Ureter (tissue), 1 donor: Measurements from ENCODE around the gene TGFBR1. TPM values are rescaled to one million over a fixed set of nuclear protein-coding genes. Genes with fewer than 3 reads are reported as not detected.

ENCODE experiments used
- DNase-seq: peaks from one replicate; pipeline ENCODE4 v3.0.0-alpha.2; 2020; ENCODE audit warnings: low spot score
- total RNA-seq: library from RNA; stranded (reverse); gene quantifications from one replicate; pipeline ENCODE4 v1.2.4, GENCODE V29; 2023
- donor health status: DM: yes; HTN: yes; CAD: no.

TGFBR1 gene
- 44.7 TPM for total RNA-seq

- peak; percentile 92 for DNase-seq
Observed at GRCh38 chr9:99104459-99105151, at the start of gene TGFBR1. TSS of gene TGFBR1 (plus strand) at chr9:99105113. CDS start at chr9:99105206, 93 bp downstream.

GRCh38 chr9:99055384-99055783 lies 49.5 kb upstream of the TGFBR1 start:
- no peak for DNase-seq

- DNase-seq, result no peak
Observed at GRCh38 chr9:99056186-99056585, 48.7 kb upstream of the TGFBR1 start.

- no peak for DNase-seq
Observed at GRCh38 chr9:99056886-99057664, 47.8 kb upstream of the TGFBR1 start.

- DNase-seq, result no peak
Observed at GRCh38 chr9:99057665-99058625, 47.0 kb upstream of the TGFBR1 start.

- DNase-seq, result no peak
Observed at GRCh38 chr9:99058964-99059921, 45.7 kb upstream of the TGFBR1 start.

GRCh38 chr9:99060621-99061020 lies 44.3 kb upstream of the TGFBR1 start:
- DNase-seq, result no peak

GRCh38 chr9:99062549-99062948 lies 42.4 kb upstream of the TGFBR1 start:
- no peak for DNase-seq

GRCh38 chr9:99063522-99063921 lies 41.4 kb upstream of the TGFBR1 start:
- no peak for DNase-seq

- no peak for DNase-seq
Observed at GRCh38 chr9:99066571-99066970, 38.3 kb upstream of the TGFBR1 start.

- DNase-seq, result no peak
Observed at GRCh38 chr9:99069075-99069474, 35.8 kb upstream of the TGFBR1 start.

GRCh38 chr9:99069546-99069945 lies 35.4 kb upstream of the TGFBR1 start:
- DNase-seq, result no peak

GRCh38 chr9:99070681-99071080 lies 34.2 kb upstream of the TGFBR1 start:
- no peak for DNase-seq

- no peak for DNase-seq
Observed at GRCh38 chr9:99071313-99072039, 33.4 kb upstream of the TGFBR1 start.

- DNase-seq, result no peak
Observed at GRCh38 chr9:99072040-99072394, 32.9 kb upstream of the TGFBR1 start.

- DNase-seq, result no peak
Observed at GRCh38 chr9:99073347-99073746, 31.6 kb upstream of the TGFBR1 start.

- no peak for DNase-seq
Observed at GRCh38 chr9:99073985-99074901, 30.7 kb upstream of the TGFBR1 start.

GRCh38 chr9:99074902-99075245 lies 30.0 kb upstream of the TGFBR1 start:
- DNase-seq, result no peak

GRCh38 chr9:99075246-99075912 lies 29.5 kb upstream of the TGFBR1 start:
- DNase-seq, result no peak
